Frontal cortex (tissue), 4 donors: ENCODE results near the gene GSAP. TPM values are rescaled to one million over a fixed set of nuclear protein-coding genes. Genes with fewer than 3 reads are reported as not detected.

Experiments used
- DNase-seq, 2 donors: peaks; one replicate each; pipeline ENCODE4 v3.0.0; 2012; ENCODE audit warnings: low spot score in 2 of 2
- FAIRE-seq: peaks from 2 replicates; lab custom pipeline; 2012; peaks lifted over from hg19 to GRCh38; lab: Jason Lieb, UNC
- total RNA-seq: library from RNA; depleted of rRNA; stranded (reverse); fragments of >200 nt; gene quantifications from one replicate; pipeline ENCODE4 v1.2.3, GENCODE V29; 2014
- donor health status: control.
- donor health status: control.
- donor health status: control.

GSAP gene
- total RNA-seq, 1 donor from 2014 or later, result 9.0 TPM

GRCh38 chr7:77409739-77410547 lies 6.2 kb downstream of the GSAP start:
- FAIRE-seq, result no peak
- no peak for DNase-seq

- no peak for FAIRE-seq
- DNase-seq, result no peak
Measured at GRCh38 chr7:77409005-77409738, 7.0 kb downstream of the GSAP start.

- no peak for FAIRE-seq
- DNase-seq, result no peak
Measured at GRCh38 chr7:77407906-77408305, 8.2 kb downstream of the GSAP start.

- FAIRE-seq, result no peak
Measured at GRCh38 chr7:77406421-77406820, 9.7 kb downstream of the GSAP start.

GRCh38 chr7:77404641-77405040 lies 11.5 kb downstream of the GSAP start:
- DNase-seq (no peak), FAIRE-seq (no peak)

More at GRCh38 chr7:77406421-77406820, 9.7 kb downstream of the GSAP start:
- DNase-seq, result no peak

- FAIRE-seq, result no peak
- DNase-seq, result no peak
Measured at GRCh38 chr7:77403957-77404356, 12.2 kb downstream of the GSAP start.

- DNase-seq, result no peak
- no peak for FAIRE-seq
Measured at GRCh38 chr7:77402818-77403217, 13.3 kb downstream of the GSAP start.

- no peak for FAIRE-seq
Measured at GRCh38 chr7:77401002-77401401, 15.1 kb downstream of the GSAP start.

GRCh38 chr7:77399816-77400215 lies 16.3 kb downstream of the GSAP start:
- DNase-seq, result no peak
- FAIRE-seq, result no peak

More at GRCh38 chr7:77401002-77401401, 15.1 kb downstream of the GSAP start:
- no peak for DNase-seq

- FAIRE-seq, result no peak
Measured at GRCh38 chr7:77396894-77397547, 19.1 kb downstream of the GSAP start.

GRCh38 chr7:77395626-77396025 lies 20.5 kb downstream of the GSAP start:
- DNase-seq, result no peak
- no peak for FAIRE-seq

More at GRCh38 chr7:77396894-77397547, 19.1 kb downstream of the GSAP start:
- no peak for DNase-seq

- DNase-seq, result no peak
- no peak for FAIRE-seq
Measured at GRCh38 chr7:77393954-77394353, 22.2 kb downstream of the GSAP start.

GRCh38 chr7:77393261-77393660 lies 22.9 kb downstream of the GSAP start:
- no peak for DNase-seq
- FAIRE-seq, result no peak

- DNase-seq (no peak), FAIRE-seq (no peak)
Measured at GRCh38 chr7:77391230-77391629, 24.9 kb downstream of the GSAP start.

GRCh38 chr7:77388055-77388641 lies 28.0 kb downstream of the GSAP start:
- no peak for FAIRE-seq
- DNase-seq, result no peak

- DNase-seq (no peak), FAIRE-seq (no peak)
Measured at GRCh38 chr7:77386165-77386822, 29.9 kb downstream of the GSAP start.

- FAIRE-seq (no peak), DNase-seq (no peak)
Measured at GRCh38 chr7:77383333-77383740, 32.8 kb downstream of the GSAP start.

- DNase-seq (no peak), FAIRE-seq (no peak)
Measured at GRCh38 chr7:77382532-77382931, 33.6 kb downstream of the GSAP start.

- no peak for FAIRE-seq
- no peak for DNase-seq
Measured at GRCh38 chr7:77378584-77378983, 37.6 kb downstream of the GSAP start.

GRCh38 chr7:77370606-77371005 lies 45.5 kb downstream of the GSAP start:
- FAIRE-seq (no peak), DNase-seq (no peak)
